Measurements from ENCODE around the gene ZFP36L2.
A peak's percentile ranks its signal among the peaks of the same experiment; 100 is the strongest.

Gene ZFP36L2

GRCh38 chr2:43223521-43224001, 2.8 kb downstream of the ZFP36L2 start:
- no peak for DNase-seq (ENCODE audit: low read depth)

- no peak for DNase-seq (ENCODE audit: low read depth)
Measured at GRCh38 chr2:43222475-43223309, 3.7 kb downstream of the ZFP36L2 start.

GRCh38 chr2:43221763-43222474, 4.5 kb downstream of the ZFP36L2 start:
- peak; percentile 82 for DNase-seq (ENCODE audit: low read depth)

GRCh38 chr2:43221124-43221762, 5.2 kb downstream of the ZFP36L2 start:
- DNase-seq (ENCODE audit: low read depth) = peak; percentile 81

GRCh38 chr2:43220760-43221123, 5.7 kb downstream of the ZFP36L2 start:
- no peak for DNase-seq (ENCODE audit: low read depth)

GRCh38 chr2:43220229-43220751, 6.1 kb downstream of the ZFP36L2 start:
- no peak for DNase-seq (ENCODE audit: low read depth)

- peak; percentile 57 for DNase-seq (ENCODE audit: low read depth)
Measured at GRCh38 chr2:43219383-43220228, 6.8 kb downstream of the ZFP36L2 start.

GRCh38 chr2:43218702-43219382, 7.6 kb downstream of the ZFP36L2 start:
- no peak for DNase-seq (ENCODE audit: low read depth)

GRCh38 chr2:43218155-43218701, 8.2 kb downstream of the ZFP36L2 start:
- no peak for DNase-seq (ENCODE audit: low read depth)

GRCh38 chr2:43217228-43218154, 8.9 kb downstream of the ZFP36L2 start:
- DNase-seq (ENCODE audit: low read depth) = no peak

- DNase-seq (ENCODE audit: low read depth) = no peak
Measured at GRCh38 chr2:43216629-43217028, 9.8 kb downstream of the ZFP36L2 start.

GRCh38 chr2:43215673-43216255, 10.6 kb downstream of the ZFP36L2 start:
- no peak for DNase-seq (ENCODE audit: low read depth)

- DNase-seq (ENCODE audit: low read depth) = no peak
Measured at GRCh38 chr2:43214253-43214652, 12.2 kb downstream of the ZFP36L2 start.

GRCh38 chr2:43212931-43213330, 13.5 kb downstream of the ZFP36L2 start:
- no peak for DNase-seq (ENCODE audit: low read depth)

GRCh38 chr2:43212216-43212835, 14.1 kb downstream of the ZFP36L2 start:
- no peak for DNase-seq (ENCODE audit: low read depth)

GRCh38 chr2:43210467-43211303, 15.7 kb downstream of the ZFP36L2 start:
- peak; percentile 75 for DNase-seq (ENCODE audit: low read depth)

- no peak for DNase-seq (ENCODE audit: low read depth)
Measured at GRCh38 chr2:43210125-43210466, 16.3 kb downstream of the ZFP36L2 start.

- DNase-seq (ENCODE audit: low read depth) = no peak
Measured at GRCh38 chr2:43209204-43209717, 17.1 kb downstream of the ZFP36L2 start.
